ENCODE data around the gene CUX1.
A peak's percentile ranks its signal among the peaks of the same experiment; 100 is the strongest.
"Not testable (repeated sequence)": the region's sequence is repeated elsewhere in the genome, so short reads cannot be mapped to it uniquely, and the experiment has no call there.

The CUX1 gene

GRCh38 chr7:102294589-102294988 is 477.2 kb downstream of the CUX1 start:
- ATAC-seq (replicated peaks) (no peak), DNase-seq (no peak)
- Mint-ChIP-seq H3K27ac (peak overlapping the region; percentile 88), H3K9me3 (no peaks in the 10 kb centered on the region), H3K4me3 (peak overlapping the region in 1 of 2 donors; percentile 61), H3K36me3 (peaks cover 11 to 31% of the 10 kb centered on the region in 2 donors), H3K27me3 (no peaks in the 10 kb centered on the region), H3K4me1 (peaks cover 54 to 80% of the 10 kb centered on the region in 2 donors)

DNA sequence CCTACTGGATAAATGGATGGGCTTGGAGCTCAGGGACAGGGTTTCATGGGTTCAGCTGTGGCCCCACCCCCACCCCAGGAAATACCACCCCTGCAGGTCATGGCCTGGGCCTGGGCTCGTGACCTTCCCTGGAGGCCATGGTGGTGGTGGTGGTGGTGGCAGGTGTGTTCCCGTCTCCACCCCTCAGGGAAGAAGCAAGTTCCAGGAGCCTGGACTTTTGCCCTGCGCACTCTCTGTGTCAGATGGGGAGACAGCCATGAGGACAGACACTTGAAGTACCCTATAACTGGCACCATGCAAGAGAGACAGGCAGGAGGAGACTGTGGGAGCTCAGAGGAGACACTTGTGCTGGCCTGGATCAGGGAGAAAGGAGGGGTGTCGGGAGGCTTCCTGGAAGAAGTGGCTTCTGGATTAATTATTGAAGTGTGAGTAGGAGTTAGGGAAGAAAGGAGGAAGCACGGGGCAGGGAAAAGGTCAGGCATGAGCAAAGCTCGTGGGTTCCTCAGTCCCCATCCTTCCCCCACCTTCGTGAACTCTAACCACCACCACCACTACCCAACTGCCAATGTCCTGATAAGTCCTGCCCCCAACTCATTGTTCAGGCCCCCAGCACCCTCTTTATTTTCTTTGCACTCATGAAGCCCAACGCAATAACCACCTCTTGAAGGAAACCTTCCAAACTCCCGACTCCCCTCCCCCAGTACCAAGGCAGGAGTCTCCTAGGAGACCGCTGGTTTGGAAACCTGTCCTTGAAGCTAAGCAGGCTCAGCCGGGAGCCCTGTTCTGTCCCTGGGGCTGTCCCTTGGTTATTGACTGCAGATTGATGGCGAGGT is 478.1 kb downstream of the CUX1 start:
- H3K27me3 Mint-ChIP-seq = no peaks in the 10 kb centered on the region
- peaks cover 11 to 34% of the 10 kb centered on the region in 2 donors for H3K36me3 Mint-ChIP-seq
- no peak for DNase-seq
- H3K9me3 Mint-ChIP-seq = no peaks in the 10 kb centered on the region
- H3K4me3 Mint-ChIP-seq = peak overlapping the region; percentile 39 to 68
- H3K27ac Mint-ChIP-seq = peak overlapping the region; percentile 90
- peak in 1 of 2 donors; percentile 41 for ATAC-seq (replicated peaks)
- H3K4me1 Mint-ChIP-seq = peaks cover 50 to 70% of the 10 kb centered on the region in 2 donors

- H3K36me3 Mint-ChIP-seq = peaks cover 11 to 34% of the 10 kb centered on the region in 2 donors
- H3K27ac Mint-ChIP-seq = peak overlapping the region; percentile 90
- no peak for ATAC-seq (replicated peaks)
These were observed 478.7 kb downstream of the CUX1 start for GRCh38 chr7:102296179-102296438.

DNA sequence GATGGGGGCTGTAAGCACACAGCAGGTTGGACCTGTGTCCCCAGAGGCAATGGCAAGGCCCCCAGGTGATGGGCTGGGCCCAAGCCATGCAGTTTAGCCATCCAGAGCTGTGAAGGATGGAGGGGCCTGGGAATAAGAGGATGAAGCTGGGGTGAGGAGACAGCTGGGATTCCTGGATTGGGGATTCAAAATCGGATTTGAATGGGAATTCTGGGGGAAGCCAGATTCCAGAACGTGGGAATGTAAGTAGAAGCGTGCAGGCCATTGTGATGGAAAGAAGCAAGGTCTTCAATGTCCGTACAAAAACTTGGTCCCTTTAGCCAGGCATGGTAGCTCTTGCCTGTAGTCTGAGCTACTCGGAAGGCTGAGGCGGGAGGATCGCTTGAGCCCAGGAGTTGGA is 479.1 kb downstream of the CUX1 start:
- H3K4me3 Mint-ChIP-seq = peak overlapping the region; percentile 14 to 68
- peak overlapping the region; percentile 63 for H3K27ac Mint-ChIP-seq
- DNase-seq (no peak), ATAC-seq (replicated peaks) (no peak)
- H3K4me1 Mint-ChIP-seq = peaks cover 43 to 61% of the 10 kb centered on the region in 2 donors
- no peaks in the 10 kb centered on the region for H3K9me3 Mint-ChIP-seq
- H3K27me3 Mint-ChIP-seq = no peaks in the 10 kb centered on the region
- peaks cover 14 to 37% of the 10 kb centered on the region in 2 donors for H3K36me3 Mint-ChIP-seq

More at GRCh38 chr7:102296179-102296438, 478.7 kb downstream of the CUX1 start:
- no peak for DNase-seq
- peaks cover 47 to 65% of the 10 kb centered on the region in 2 donors for H3K4me1 Mint-ChIP-seq
- no peaks in the 10 kb centered on the region for H3K9me3 Mint-ChIP-seq
- H3K27me3 Mint-ChIP-seq = no peaks in the 10 kb centered on the region
- H3K4me3 Mint-ChIP-seq = peak overlapping the region; percentile 39 to 68

DNA sequence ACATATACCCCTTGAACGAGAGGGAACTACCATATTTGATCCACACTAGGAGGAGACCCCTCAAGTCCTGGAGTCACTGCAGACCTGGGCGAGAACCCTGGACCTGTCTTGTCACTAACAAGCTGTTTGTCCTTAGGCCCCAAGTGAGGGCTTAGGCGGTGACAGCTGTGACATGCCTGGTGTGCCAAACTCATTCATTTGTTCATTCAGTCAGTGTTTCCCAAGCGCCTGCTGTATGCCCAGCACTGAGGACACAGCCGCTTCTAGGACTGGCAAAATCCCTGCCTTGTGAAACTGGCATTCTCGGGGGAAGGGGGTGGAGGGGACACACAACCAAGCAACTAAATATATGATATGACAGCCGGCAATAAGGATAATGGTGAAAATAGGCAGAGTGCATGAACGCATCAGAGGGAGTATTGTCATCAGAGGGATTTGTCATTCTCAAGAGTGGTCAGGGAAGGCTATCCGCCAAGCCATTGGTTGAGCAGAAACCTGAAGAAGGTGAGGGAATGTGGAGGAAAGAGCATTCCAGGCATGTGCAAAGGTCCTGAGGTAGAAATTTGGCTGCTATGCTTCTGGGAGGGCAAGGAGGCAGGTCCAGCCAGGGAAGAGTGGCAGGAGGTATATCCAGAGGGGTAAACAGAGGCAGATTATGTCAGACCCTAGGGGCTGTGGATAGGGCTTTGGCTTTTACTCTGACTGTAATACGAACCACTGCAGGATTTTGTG is 480.2 kb downstream of the CUX1 start:
- ATAC-seq (replicated peaks) (no peak), DNase-seq (no peak)
- H3K36me3 Mint-ChIP-seq = peaks cover 18 to 42% of the 10 kb centered on the region in 2 donors
- peaks cover 42 to 55% of the 10 kb centered on the region in 2 donors for H3K4me1 Mint-ChIP-seq
- H3K9me3 Mint-ChIP-seq = no peaks in the 10 kb centered on the region
- no peak overlapping the region for H3K4me3 Mint-ChIP-seq
- no peak overlapping the region for H3K27ac Mint-ChIP-seq
- no peaks in the 10 kb centered on the region for H3K27me3 Mint-ChIP-seq

- DNase-seq (no peak), ATAC-seq (replicated peaks) (no peak)
- Mint-ChIP-seq H3K9me3 (no peaks in the 10 kb centered on the region), H3K36me3 (peaks cover 20 to 48% of the 10 kb centered on the region in 2 donors), H3K4me3 (no peak overlapping the region), H3K27me3 (no peaks in the 10 kb centered on the region), H3K27ac (no peak overlapping the region), H3K4me1 (peaks cover 41 to 59% of the 10 kb centered on the region in 2 donors)
These were observed 483.3 kb downstream of the CUX1 start for GRCh38 chr7:102300643-102301221.

DNA sequence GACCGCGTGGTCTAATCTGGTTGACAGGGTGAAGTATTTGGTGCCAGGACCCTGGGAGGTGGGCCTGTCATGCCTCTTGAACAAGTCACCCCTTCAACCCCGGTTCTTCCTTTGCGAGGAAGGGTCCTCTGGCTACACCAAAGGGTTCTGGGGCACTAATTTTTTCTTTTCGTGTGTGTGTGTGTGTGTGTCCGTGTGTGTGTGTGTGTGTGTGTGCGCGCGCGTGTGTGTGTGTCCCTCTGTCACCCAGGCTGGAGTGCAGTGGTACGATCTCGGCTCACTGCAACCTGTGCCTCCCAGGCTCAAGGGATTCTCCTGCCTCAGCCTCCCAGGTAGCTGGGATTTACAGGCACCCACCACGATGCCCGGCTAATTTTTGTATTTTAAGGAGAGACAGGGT is 483.9 kb downstream of the CUX1 start:
- H3K4me1 Mint-ChIP-seq = peaks cover 38 to 59% of the 10 kb centered on the region in 2 donors
- H3K4me3 Mint-ChIP-seq; ATAC-seq (replicated peaks); H3K27ac Mint-ChIP-seq; H3K27me3 Mint-ChIP-seq; H3K9me3 Mint-ChIP-seq; DNase-seq: not testable (repeated sequence)
- H3K36me3 Mint-ChIP-seq = peaks cover 19 to 42% of the 10 kb centered on the region in 2 donors

DNA sequence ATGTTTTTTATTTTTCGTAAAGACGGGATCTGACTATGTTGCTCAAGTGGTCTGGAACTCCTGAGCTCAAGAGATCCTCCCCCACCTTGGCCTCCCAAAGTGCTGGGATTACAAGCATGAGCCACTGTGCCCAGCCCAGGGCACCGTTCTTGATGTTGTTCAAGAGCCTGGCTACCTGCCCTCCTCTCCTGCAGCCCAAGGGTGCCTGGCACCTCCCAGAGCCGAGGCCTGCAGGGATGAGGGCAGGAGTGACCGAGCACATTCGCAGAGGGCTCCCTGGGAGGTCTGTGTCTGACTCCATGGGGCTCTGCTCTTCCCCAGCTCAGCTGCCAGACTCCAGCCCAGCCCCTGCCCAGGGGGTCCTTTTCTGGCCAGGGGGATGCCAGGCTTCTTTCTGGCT is 484.6 kb downstream of the CUX1 start:
- H3K27ac Mint-ChIP-seq = no peak overlapping the region
- no peak overlapping the region for H3K4me3 Mint-ChIP-seq
- DNase-seq = no peak
- H3K27me3 Mint-ChIP-seq = no peaks in the 10 kb centered on the region
- no peaks in the 10 kb centered on the region for H3K9me3 Mint-ChIP-seq
- peaks cover 39 to 62% of the 10 kb centered on the region in 2 donors for H3K4me1 Mint-ChIP-seq
- ATAC-seq (replicated peaks) = no peak
- peaks cover 19 to 42% of the 10 kb centered on the region in 2 donors for H3K36me3 Mint-ChIP-seq

GRCh38 chr7:102303669-102304422 is 486.4 kb downstream of the CUX1 start:
- H3K27me3 Mint-ChIP-seq = no peaks in the 10 kb centered on the region
- DNase-seq (no peak), ATAC-seq (replicated peaks) (no peak)
- no peaks in the 10 kb centered on the region for H3K9me3 Mint-ChIP-seq
- peak overlapping the region; percentile 70 for H3K27ac Mint-ChIP-seq
- peaks cover 22 to 41% of the 10 kb centered on the region in 2 donors for H3K36me3 Mint-ChIP-seq
- peaks cover 37 to 67% of the 10 kb centered on the region in 2 donors for H3K4me1 Mint-ChIP-seq
- peak overlapping the region in 1 of 2 donors; percentile 33 for H3K4me3 Mint-ChIP-seq

- DNase-seq = no peak
- no peak overlapping the region for H3K4me3 Mint-ChIP-seq
- peaks cover 37 to 67% of the 10 kb centered on the region in 2 donors for H3K4me1 Mint-ChIP-seq
- H3K36me3 Mint-ChIP-seq = peaks cover 27 to 46% of the 10 kb centered on the region in 2 donors
- H3K27me3 Mint-ChIP-seq = no peaks in the 10 kb centered on the region
- H3K9me3 Mint-ChIP-seq = no peaks in the 10 kb centered on the region
- no peak for ATAC-seq (replicated peaks)
- H3K27ac Mint-ChIP-seq = no peak overlapping the region
These were observed 487.2 kb downstream of the CUX1 start for GRCh38 chr7:102304668-102305067.

DNA sequence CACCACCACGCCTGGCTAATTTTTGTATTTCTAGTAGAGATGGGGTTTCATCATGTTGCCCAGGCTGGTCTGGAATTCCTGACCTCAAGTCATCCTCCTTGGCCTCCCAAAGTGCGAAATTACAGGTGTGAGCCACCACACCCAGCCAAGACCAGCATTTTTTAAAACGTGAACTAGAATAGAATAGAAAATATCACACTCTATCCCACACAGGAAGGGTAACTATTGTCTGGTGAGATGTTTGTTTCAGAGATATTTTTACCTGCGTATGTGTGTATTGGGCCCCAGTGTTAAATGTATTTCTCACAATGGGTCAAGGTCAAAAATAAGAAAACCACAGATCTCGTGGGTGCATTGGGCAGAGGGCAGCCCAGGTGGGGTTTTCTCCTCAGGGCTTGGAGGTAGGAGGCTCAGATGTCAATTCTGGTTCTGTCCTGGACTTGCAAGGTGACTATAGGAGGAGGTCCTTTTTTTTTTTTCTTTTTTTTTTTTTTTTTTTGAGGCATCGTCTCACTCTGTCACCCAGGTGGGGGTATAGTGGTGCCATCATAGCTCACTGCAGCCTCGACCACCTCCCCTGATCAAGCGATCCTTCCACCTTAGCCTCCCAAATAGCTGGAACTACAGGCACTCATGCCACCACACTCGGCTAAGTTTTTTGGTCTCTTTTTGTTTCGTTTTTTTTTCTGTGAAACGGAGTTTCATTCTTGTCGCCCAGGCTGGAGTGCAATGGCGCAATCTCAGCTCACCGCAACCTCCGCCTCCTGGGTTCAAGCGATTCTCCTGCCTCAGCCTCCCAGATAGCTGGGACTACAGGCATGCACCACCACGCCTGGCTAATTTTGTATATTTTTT is 488.2 kb downstream of the CUX1 start:
- ATAC-seq (replicated peaks) = peak; percentile 26 to 44
- H3K36me3 Mint-ChIP-seq = peaks cover 29 to 48% of the 10 kb centered on the region in 2 donors
- peak overlapping the region; percentile 56 for H3K27ac Mint-ChIP-seq
- no peaks in the 10 kb centered on the region for H3K9me3 Mint-ChIP-seq
- peak overlapping the region; percentile 44 to 46 for H3K4me3 Mint-ChIP-seq
- H3K4me1 Mint-ChIP-seq = peaks cover 40 to 73% of the 10 kb centered on the region in 2 donors
- no peaks in the 10 kb centered on the region for H3K27me3 Mint-ChIP-seq
- no peak for DNase-seq

DNA sequence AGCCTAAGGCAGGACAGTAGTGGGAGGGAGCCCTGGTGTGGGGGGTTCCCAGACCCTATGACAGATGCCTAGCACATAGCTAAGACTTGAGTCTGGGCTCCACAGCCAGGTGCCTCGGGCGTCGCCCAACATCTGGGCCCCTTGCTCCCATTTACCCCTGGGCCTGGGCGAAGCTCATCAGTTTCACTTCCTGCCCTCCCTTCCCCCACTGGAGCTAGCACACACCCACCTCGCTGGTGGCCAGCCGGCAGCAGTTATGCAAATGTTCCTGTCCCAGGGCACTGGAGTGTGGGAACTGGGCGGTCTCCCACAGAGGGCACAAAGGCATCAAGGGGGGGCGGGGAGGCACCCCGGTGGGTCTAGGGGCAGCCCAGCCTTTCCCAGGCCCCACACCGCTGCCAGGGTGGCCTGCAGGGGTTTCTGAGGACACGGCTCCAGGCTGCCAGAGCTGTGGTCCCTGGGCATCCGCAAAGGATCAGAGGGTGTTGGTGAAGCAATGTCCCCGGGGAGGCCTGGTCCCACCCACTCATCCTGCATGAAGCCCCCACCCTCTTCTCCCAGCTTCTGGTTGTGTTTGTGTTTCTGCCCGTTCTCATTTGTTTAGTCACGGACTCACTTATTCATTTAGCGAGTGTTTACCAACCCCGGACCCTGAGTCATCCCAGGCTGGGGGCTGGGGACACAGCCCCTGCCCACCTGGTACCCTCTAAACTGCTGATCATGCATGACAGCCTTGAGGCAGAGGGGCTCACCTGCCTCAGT is 489.7 kb downstream of the CUX1 start:
- ATAC-seq (replicated peaks) = peak; percentile 80 to 84
- Mint-ChIP-seq H3K4me3 (peak overlapping the region; percentile 60 to 74), H3K27ac (peak overlapping the region; percentile 91), H3K36me3 (peaks cover 34 to 49% of the 10 kb centered on the region in 2 donors), H3K4me1 (peaks cover 46 to 88% of the 10 kb centered on the region in 2 donors), H3K27me3 (no peaks in the 10 kb centered on the region), H3K9me3 (no peaks in the 10 kb centered on the region)
- peak; percentile 79 for DNase-seq

DNA sequence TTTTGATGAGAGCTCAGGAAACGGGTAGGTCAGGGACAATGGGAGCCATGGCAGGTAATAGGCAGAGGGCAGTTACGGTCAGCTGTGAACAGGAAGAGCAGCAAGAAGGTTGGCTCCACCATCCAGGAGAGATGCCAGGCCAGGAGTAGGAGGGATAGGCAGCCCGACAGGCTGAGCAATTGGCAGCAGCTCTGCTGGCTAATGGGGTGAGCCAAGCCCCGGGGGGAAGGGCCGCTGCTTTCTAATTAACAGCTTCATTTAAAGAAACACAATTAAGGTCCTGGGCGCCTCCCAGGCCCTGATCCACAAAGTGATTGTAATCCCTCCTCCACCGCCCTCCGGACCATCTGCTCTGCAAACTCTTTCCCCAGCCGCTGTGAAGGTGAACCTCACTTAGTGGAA is 493.0 kb downstream of the CUX1 start:
- Mint-ChIP-seq H3K4me1 (peaks cover 28 to 62% of the 10 kb centered on the region in 2 donors), H3K4me3 (no peak overlapping the region), H3K36me3 (peaks cover 43 to 49% of the 10 kb centered on the region in 2 donors), H3K9me3 (no peaks in the 10 kb centered on the region), H3K27ac (no peak overlapping the region), H3K27me3 (no peaks in the 10 kb centered on the region)
- no peak for ATAC-seq (replicated peaks)
- no peak for DNase-seq

All from stimulated activated naive B cell treated with anti-CD40 and anti-IgM and Interleukin-4, amounts not matched to agents 10 μg/mL and 1 μg/mL and 100 μg/mL, for 72 hours (primary cell).